ENCODE data around the gene DNAH8.

DNA sequence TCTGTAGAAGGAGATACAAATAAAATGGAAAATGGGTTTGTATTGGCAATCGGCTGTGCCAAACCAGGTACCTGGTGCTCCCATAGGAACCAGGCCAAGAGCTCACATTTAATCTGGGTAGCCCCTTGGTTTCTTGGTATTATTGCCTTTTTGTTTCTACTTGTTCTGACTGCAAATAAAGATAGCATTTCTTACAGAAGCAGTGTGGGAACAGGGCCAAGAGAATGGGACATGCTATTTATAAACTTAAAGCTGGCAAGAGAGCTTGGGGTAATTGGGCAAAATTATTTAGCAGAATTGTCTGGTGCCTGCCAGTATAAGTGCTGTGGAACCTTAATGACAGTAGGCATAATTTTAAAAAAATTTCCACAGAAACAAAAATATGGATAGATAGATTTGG lies 219.9 kb downstream of the DNAH8 start:
- TF ChIP-seq, protein P1, sequence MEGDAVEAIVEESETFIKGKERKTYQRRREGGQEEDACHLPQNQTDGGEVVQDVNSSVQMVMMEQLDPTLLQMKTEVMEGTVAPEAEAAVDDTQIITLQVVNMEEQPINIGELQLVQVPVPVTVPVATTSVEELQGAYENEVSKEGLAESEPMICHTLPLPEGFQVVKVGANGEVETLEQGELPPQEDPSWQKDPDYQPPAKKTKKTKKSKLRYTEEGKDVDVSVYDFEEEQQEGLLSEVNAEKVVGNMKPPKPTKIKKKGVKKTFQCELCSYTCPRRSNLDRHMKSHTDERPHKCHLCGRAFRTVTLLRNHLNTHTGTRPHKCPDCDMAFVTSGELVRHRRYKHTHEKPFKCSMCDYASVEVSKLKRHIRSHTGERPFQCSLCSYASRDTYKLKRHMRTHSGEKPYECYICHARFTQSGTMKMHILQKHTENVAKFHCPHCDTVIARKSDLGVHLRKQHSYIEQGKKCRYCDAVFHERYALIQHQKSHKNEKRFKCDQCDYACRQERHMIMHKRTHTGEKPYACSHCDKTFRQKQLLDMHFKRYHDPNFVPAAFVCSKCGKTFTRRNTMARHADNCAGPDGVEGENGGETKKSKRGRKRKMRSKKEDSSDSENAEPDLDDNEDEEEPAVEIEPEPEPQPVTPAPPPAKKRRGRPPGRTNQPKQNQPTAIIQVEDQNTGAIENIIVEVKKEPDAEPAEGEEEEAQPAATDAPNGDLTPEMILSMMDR (IDR thresholded peaks at IDR 0.05) = no peak
- no peak for TF ChIP-seq POLR2AphosphoS5 (IDR thresholded peaks at IDR 0.05)

Data from esophagus muscularis mucosa (tissue), 3 donors.